ENCODE measurements around the gene RRAD. TPM values are rescaled to one million over a fixed set of nuclear protein-coding genes. Genes with fewer than 3 reads are reported as not detected.

RRAD gene
- total RNA-seq, 1 donor from 2014 or later = 54.2 TPM

- H3K27ac ChIP-seq = no peak overlapping the region
- H3K4me1 ChIP-seq = no peaks in the 10 kb centered on the region
- DNase-seq (ENCODE audit: low spot score in 2 of 2) = no peak
- H3K9me3 ChIP-seq = no peaks in the 10 kb centered on the region
- no peak overlapping the region for H3K4me3 ChIP-seq
- H3K27me3 ChIP-seq = no peaks in the 10 kb centered on the region
- H3K36me3 ChIP-seq = peaks cover 9 to 12% of the 10 kb centered on the region in 2 donors
- intact Hi-C loops (cut with DNase I) = no loop called here
- no peak for TF ChIP-seq CTCF (IDR thresholded peaks at IDR 0.05)
Measured at GRCh38 chr16:66889622-66890021, 35.7 kb downstream of the RRAD start.

- no peak for TF ChIP-seq CTCF (IDR thresholded peaks at IDR 0.05)
- peaks cover 15 to 16% of the 10 kb centered on the region in 2 donors for H3K36me3 ChIP-seq
- H3K27ac ChIP-seq = no peak overlapping the region
- intact Hi-C loops (cut with DNase I) = no loop called here
- no peaks in the 10 kb centered on the region for H3K27me3 ChIP-seq
- no peaks in the 10 kb centered on the region for H3K9me3 ChIP-seq
- H3K4me1 ChIP-seq = no peaks in the 10 kb centered on the region
- H3K4me3 ChIP-seq = no peak overlapping the region
- DNase-seq (ENCODE audit: low spot score in 2 of 2) = no peak
Measured at GRCh38 chr16:66888647-66889615, 36.4 kb downstream of the RRAD start.

- Histone ChIP-seq H3K27me3 (no peaks in the 10 kb centered on the region), H3K4me3 (no peak overlapping the region), H3K9me3 (no peaks in the 10 kb centered on the region), H3K27ac (no peak overlapping the region), H3K36me3 (peaks cover 15 to 16% of the 10 kb centered on the region in 2 donors), H3K4me1 (no peaks in the 10 kb centered on the region)
- no peak for TF ChIP-seq CTCF (IDR thresholded peaks at IDR 0.05)
- no peak for DNase-seq (ENCODE audit: low spot score in 2 of 2)
- intact Hi-C loops (cut with DNase I) = no loop called here
Measured at GRCh38 chr16:66886914-66887313, 38.4 kb downstream of the RRAD start.

- intact Hi-C loops (cut with DNase I) = no loop called here
- no peak for TF ChIP-seq CTCF (IDR thresholded peaks at IDR 0.05)
- H3K36me3 ChIP-seq = peaks cover 15 to 16% of the 10 kb centered on the region in 2 donors
- no peaks in the 10 kb centered on the region for H3K27me3 ChIP-seq
- no peak overlapping the region for H3K4me3 ChIP-seq
- no peaks in the 10 kb centered on the region for H3K9me3 ChIP-seq
- no peak overlapping the region for H3K27ac ChIP-seq
- H3K4me1 ChIP-seq = peaks cover 0 to 2% of the 10 kb centered on the region in 2 donors
- DNase-seq (ENCODE audit: low spot score in 2 of 2) = no peak
Measured at GRCh38 chr16:66886321-66886720, 39.0 kb downstream of the RRAD start.

- Histone ChIP-seq H3K36me3 (peaks cover 15 to 16% of the 10 kb centered on the region in 2 donors), H3K9me3 (no peaks in the 10 kb centered on the region), H3K27me3 (no peaks in the 10 kb centered on the region), H3K4me1 (peaks cover 0 to 5% of the 10 kb centered on the region in 2 donors), H3K27ac (no peak overlapping the region), H3K4me3 (no peak overlapping the region)
- no peak for TF ChIP-seq CTCF (IDR thresholded peaks at IDR 0.05)
- intact Hi-C loops (cut with DNase I) = no loop called here
- DNase-seq (ENCODE audit: low spot score in 2 of 2) = no peak
Measured at GRCh38 chr16:66885491-66885890, 39.8 kb downstream of the RRAD start.

All from ascending aorta (tissue), 2 donors.